HEK293 (cell line): ENCODE data around the gene MICU1.

Experiments
- CTCF ChIA-PET: fragments of 350-600 bp; formaldehyde crosslinking; extraction: SDS; loops from one replicate; lab custom pipeline; 2021; ENCODE audit warnings: antibody characterized with exemption; lab: Yijun Ruan, JAX
- POLR2A ChIA-PET: fragments of 300-600 bp; formaldehyde crosslinking; extraction: SDS; loops from one replicate; lab custom pipeline; 2020; ENCODE audit warnings: antibody characterized with exemption, inconsistent platforms; lab: Yijun Ruan, JAX
- H3K27ac ChIP-seq: fragments of 200-500 bp; sonication (Bioruptor generic); 2 replicates; pipeline ENCODE4 v1.5.1; 2014; ENCODE audit warnings: low read depth, low read length, control low read depth, inconsistent platforms; ENCODE audit errors: extremely low read depth
- H3K36me3 ChIP-seq, 2 experiments: fragments of 200-500 bp in 1 of 2; sonication (Bioruptor generic) in 1 of 2; 1 replicate in 1 of 2; 2 replicates in 1 of 2; pipeline ENCODE4 v1.5.1; 2014 to 2017; ENCODE audit warnings: inconsistent platforms in 2 of 2, low read length in 2 of 2; ENCODE audit not compliant: control insufficient read depth in 2 of 2, insufficient read depth in 1 of 2
- H3K4me1 ChIP-seq: fragments of 200-500 bp; sonication (Bioruptor generic); 2 replicates; pipeline ENCODE4 v1.5.1; 2014; ENCODE audit warnings: mild to moderate bottlenecking, low read length, inconsistent platforms; ENCODE audit not compliant: control insufficient read depth, insufficient read depth
- H3K4me3 ChIP-seq: 2 replicates; pipeline ENCODE4 v1.5.1; 2011; ENCODE audit warnings: low read depth, mild to moderate bottlenecking, control low read depth, low read length, moderate library complexity
- H3K9me3 ChIP-seq: fragments of 200-500 bp; sonication (Bioruptor generic); 2 replicates; pipeline ENCODE4 v1.5.1; 2014; ENCODE audit warnings: low read depth, low read length, inconsistent platforms; ENCODE audit not compliant: control insufficient read depth, insufficient read depth
- FEZF1 ChIP-seq: fragments of 450-650 bp; formaldehyde crosslinking; IDR thresholded peaks from 2 replicates; pipeline ENCODE4 v1.5.1; 2016; ENCODE audit warnings: missing biosample characterization, missing genetic modification characterization
- HOXD13 ChIP-seq: sonication (generic); formaldehyde crosslinking; IDR thresholded peaks from 2 replicates; pipeline ENCODE4 v1.8.0; 2022; ENCODE audit warnings: missing genetic modification reagents, borderline replicate concordance
- KLF17 ChIP-seq: fragments of 450-650 bp; formaldehyde crosslinking; IDR thresholded peaks from 2 replicates; pipeline ENCODE4 v1.5.1; 2016; ENCODE audit warnings: missing biosample characterization, missing genetic modification characterization
- MYNN ChIP-seq: fragments of 450-650 bp; formaldehyde crosslinking; IDR thresholded peaks from 2 replicates; pipeline ENCODE4 v1.5.1; 2016; ENCODE audit warnings: missing biosample characterization, missing genetic modification characterization, borderline replicate concordance
- PBX3 ChIP-seq: sonication (generic); formaldehyde crosslinking; IDR thresholded peaks from 2 replicates; pipeline ENCODE4 v1.8.1; 2022; ENCODE audit warnings: mild to moderate bottlenecking, moderate library complexity, missing genetic modification reagents
- PRDM10 ChIP-seq: fragments of 450-650 bp; formaldehyde crosslinking; IDR thresholded peaks from 2 replicates; pipeline ENCODE4 v1.5.1; 2016; ENCODE audit warnings: missing biosample characterization, missing genetic modification characterization
- ZBTB26 ChIP-seq: fragments of 450-650 bp; formaldehyde crosslinking; optimal IDR thresholded peaks from 2 replicates; pipeline ENCODE3; 2016; ENCODE audit warnings: missing biosample characterization, mild to moderate bottlenecking, missing genetic modification characterization
- ZNF16 ChIP-seq: fragments of 450-650 bp; formaldehyde crosslinking; IDR thresholded peaks from 2 replicates; pipeline ENCODE4 v1.5.1; 2016; ENCODE audit warnings: low read depth, missing biosample characterization, missing genetic modification characterization
- ZNF37A ChIP-seq: fragments of 450-650 bp; IDR thresholded peaks from 2 replicates; pipeline ENCODE4 v1.5.1; 2018; ENCODE audit warnings: missing biosample characterization, missing genetic modification characterization
- ZNF510 ChIP-seq: fragments of 450-650 bp; formaldehyde crosslinking; IDR thresholded peaks from 2 replicates; pipeline ENCODE4 v1.5.1; 2018; ENCODE audit warnings: mild to moderate bottlenecking, missing genetic modification characterization, missing biosample characterization; ENCODE audit not compliant: insufficient replicate concordance
- ZNF513 ChIP-seq: fragments of 450-650 bp; IDR thresholded peaks from 2 replicates; pipeline ENCODE4 v1.5.1; 2018; ENCODE audit warnings: missing biosample characterization, missing genetic modification characterization
- ZSCAN4 ChIP-seq: fragments of 450-650 bp; formaldehyde crosslinking; IDR thresholded peaks from 2 replicates; pipeline ENCODE4 v1.5.1; 2017; ENCODE audit warnings: missing biosample characterization, missing genetic modification characterization
- TF ChIP-seq, protein P1 (sequence below): IDR thresholded peaks from 2 replicates; pipeline ENCODE4 v1.6.1; 2011; ENCODE audit warnings: mild to moderate bottlenecking, low read depth, low read length, borderline replicate concordance

MICU1 gene

GRCh38 chr10:72564596-72564995 lies 61.3 kb downstream of the MICU1 start:
- TF ChIP-seq KLF17 (tag by site-specific recombination) (no peak), ZBTB26 (tag by site-specific recombination) (no peak), PRDM10 (tag by site-specific recombination) (no peak), HOXD13 (no peak), FEZF1 (tag by site-specific recombination) (no peak), ZNF16 (tag by site-specific recombination) (no peak), PBX3 (no peak)
- H3K4me1 ChIP-seq = no peaks in the 10 kb centered on the region; the same call in 1 of the 2 replicates
- no peaks in the 10 kb centered on the region for H3K9me3 ChIP-seq
- peaks cover 20 to 44% of the 10 kb centered on the region in 2 experiments; a peak in 2 of 3 replicates for H3K36me3 ChIP-seq
- CTCF ChIA-PET = no interaction called here
- H3K4me3 ChIP-seq = no peak overlapping the region
- POLR2A ChIA-PET = no interaction called here
- H3K27ac ChIP-seq = no peak overlapping the region

- Histone ChIP-seq H3K4me3 (no peak overlapping the region), H3K36me3 (peaks cover 20 to 45% of the 10 kb centered on the region in 2 experiments; a peak in 2 of 3 replicates), H3K4me1 (no peaks in the 10 kb centered on the region; the same call in 1 of the 2 replicates), H3K9me3 (no peaks in the 10 kb centered on the region), H3K27ac (no peak overlapping the region)
- ChIA-PET POLR2A (no interaction called here), CTCF (interaction anchor here (0.6 kb wide), 1 partner anchor 96 kb away, joined by 3 read pairs; no protein-coding TSS in a partner anchor)
- TF ChIP-seq MYNN (tag by site-specific recombination) (no peak), ZNF513 (tag by site-specific recombination) (no peak), ZNF37A (tag by site-specific recombination) (no peak), ZSCAN4 (tag by site-specific recombination) (no peak), ZNF510 (tag by site-specific recombination) (no peak)
- TF ChIP-seq, protein P1, sequence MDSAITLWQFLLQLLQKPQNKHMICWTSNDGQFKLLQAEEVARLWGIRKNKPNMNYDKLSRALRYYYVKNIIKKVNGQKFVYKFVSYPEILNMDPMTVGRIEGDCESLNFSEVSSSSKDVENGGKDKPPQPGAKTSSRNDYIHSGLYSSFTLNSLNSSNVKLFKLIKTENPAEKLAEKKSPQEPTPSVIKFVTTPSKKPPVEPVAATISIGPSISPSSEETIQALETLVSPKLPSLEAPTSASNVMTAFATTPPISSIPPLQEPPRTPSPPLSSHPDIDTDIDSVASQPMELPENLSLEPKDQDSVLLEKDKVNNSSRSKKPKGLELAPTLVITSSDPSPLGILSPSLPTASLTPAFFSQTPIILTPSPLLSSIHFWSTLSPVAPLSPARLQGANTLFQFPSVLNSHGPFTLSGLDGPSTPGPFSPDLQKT = no peak
Measured at GRCh38 chr10:72563327-72563932, 62.4 kb downstream of the MICU1 start.
